Mammary epithelial cell (primary cell): ENCODE data around the gene TAF12.

Experiments used
- CTCF ChIP-seq, 2 donors: IDR thresholded peaks in 1 of 2; conservative IDR thresholded peaks in 1 of 2; 2 replicates each; pipeline ENCODE4 v1.5.1; 2011 to 2012; ENCODE audit warnings: inconsistent platforms in 2 of 2, low read length in 2 of 2, mild to moderate bottlenecking in 2 of 2, control low read depth in 1 of 2, low read depth in 1 of 2; ENCODE audit not compliant: insufficient read depth in 1 of 2; ENCODE audit errors: extremely low read depth in 1 of 2
- EZH2 ChIP-seq: IDR thresholded peaks from 2 replicates; pipeline ENCODE4 v1.6.1; 2012; ENCODE audit warnings: low read length, inconsistent platforms, borderline replicate concordance

- TF ChIP-seq CTCF (conservative IDR thresholded peaks at IDR 0.05 in 1 of 2, IDR thresholded peaks at IDR 0.05 in 1 of 2; ENCODE audit: extremely low read depth in 1 of 2, insufficient read depth in 1 of 2, low read depth in 1 of 2, low read length in 2 of 2) (no peak), EZH2 (no peak)
Measured at GRCh38 chr1:28560886-28561285, 82.0 kb downstream of the TAF12 start.
